GM12801 (cell line): ENCODE measurements around the gene INPP5D.

ENCODE experiments used
- CTCF ChIP-seq: IDR thresholded peaks from one replicate; pipeline ENCODE4 v1.5.1; 2011; ENCODE audit warnings: control low read depth; ENCODE audit not compliant: insufficient read length; ENCODE audit errors: extremely low read depth

The INPP5D gene

GRCh38 chr2:233059797-233060500 is at the start of gene INPP5D:
INPP5D (plus strand) TSS chr2:233060342; CDS start chr2:233060479, 137 bp downstream.
- TF ChIP-seq CTCF, result no peak

GRCh38 chr2:233010569-233011267 is 49.4 kb upstream of the INPP5D start:
- no peak for TF ChIP-seq CTCF

GRCh38 chr2:233011268-233011650 is 48.9 kb upstream of the INPP5D start:
- no peak for TF ChIP-seq CTCF

GRCh38 chr2:233011702-233012131 is 48.4 kb upstream of the INPP5D start:
- TF ChIP-seq CTCF, result no peak

- TF ChIP-seq CTCF, result no peak
Measured at GRCh38 chr2:233012301-233012971, 47.7 kb upstream of the INPP5D start.

GRCh38 chr2:233013027-233013461 is 47.1 kb upstream of the INPP5D start, which contains the start of gene NGEF:
NGEF (minus strand) TSS chr2:233013256; CDS start chr2:232974890, 38,366 bp downstream.
- no peak for TF ChIP-seq CTCF

GRCh38 chr2:233013650-233014049 is 46.5 kb upstream of the INPP5D start:
- no peak for TF ChIP-seq CTCF
